Measurements from ENCODE around the gene KPNA4.
"Not testable (repeated sequence)": the region's sequence is repeated elsewhere in the genome, so short reads cannot be mapped to it uniquely, and the experiment has no call there.

KPNA4 gene

DNA sequence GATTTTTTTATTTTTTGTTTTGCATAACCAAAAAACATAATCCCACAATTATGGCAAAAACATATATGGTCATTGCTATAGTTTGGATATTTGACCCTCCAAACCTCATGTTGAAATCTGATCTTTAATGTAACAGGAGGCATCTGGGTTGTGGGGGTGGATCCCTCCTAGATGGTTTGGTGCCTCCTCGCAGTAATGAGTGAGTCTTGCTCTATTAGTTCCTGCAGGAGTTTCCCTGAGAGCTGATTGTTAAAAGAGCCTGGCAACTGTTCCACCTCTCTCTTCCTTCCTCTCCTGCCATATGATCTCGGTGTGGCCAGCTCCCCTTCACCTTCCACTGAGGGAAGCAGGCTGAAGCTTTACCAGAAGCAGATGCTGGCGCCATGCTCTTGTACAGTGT, 82.6 kb downstream of the KPNA4 start:
- DNase-seq = no peak

DNA sequence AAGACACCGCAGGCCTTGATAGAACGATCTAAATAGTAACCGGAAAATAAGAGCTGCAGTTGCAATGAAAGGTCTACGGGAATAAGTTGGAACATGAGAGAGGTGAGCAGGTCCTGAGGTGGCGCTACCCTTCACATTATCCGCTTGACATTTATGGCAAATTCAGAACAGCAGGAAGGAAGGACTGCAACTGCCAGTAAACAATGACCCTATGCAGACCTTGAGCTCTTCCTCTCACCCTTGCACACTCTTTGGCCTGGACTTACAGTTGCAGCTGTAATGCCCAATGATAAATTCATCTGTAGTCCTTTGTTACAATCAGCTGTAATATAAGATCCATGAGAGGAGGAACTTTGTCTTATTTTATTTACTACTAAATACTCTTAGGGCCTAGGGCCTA, 83.5 kb downstream of the KPNA4 start:
- DNase-seq = no peak

DNA sequence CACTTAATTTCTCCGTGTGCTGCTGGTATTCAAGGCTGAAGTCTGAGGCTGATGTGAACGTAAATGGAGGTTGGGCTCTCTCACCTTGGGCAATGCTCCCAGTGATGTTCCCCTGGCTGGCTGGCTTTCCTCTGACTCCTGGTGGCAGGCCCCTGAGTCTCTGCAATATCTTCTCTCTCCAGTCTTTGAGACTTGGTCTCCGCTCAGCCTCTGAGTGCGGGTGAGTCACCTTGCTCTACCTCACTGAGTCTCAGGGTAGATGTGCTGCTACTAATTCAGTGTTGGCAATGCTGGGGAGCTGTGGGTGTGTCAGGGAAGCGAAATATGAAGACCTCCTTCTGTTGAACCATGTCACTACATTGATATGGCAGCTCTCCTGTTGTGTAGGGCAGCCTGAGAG, 84.4 kb downstream of the KPNA4 start:
- DNase-seq = no peak

DNA sequence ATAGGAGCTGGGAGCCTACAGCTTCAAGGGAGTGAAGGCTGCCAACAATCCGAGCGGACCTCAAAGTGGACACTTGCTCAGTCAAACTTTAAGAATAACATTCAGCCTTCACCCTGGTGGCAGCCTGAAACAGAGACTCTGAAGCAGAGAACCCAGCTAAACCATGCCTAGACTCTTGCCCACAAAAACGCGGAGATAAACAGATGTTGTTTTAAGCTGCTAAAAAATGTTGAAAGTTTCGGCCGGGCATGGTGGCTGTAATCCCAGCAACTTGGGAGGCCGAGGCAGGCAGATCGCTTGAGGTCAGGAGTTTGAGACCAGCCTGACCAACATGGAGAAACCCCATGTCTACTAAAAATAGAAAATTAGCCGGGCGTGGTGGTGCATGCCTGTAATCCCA, 86.0 kb downstream of the KPNA4 start:
- no peak for DNase-seq

DNA sequence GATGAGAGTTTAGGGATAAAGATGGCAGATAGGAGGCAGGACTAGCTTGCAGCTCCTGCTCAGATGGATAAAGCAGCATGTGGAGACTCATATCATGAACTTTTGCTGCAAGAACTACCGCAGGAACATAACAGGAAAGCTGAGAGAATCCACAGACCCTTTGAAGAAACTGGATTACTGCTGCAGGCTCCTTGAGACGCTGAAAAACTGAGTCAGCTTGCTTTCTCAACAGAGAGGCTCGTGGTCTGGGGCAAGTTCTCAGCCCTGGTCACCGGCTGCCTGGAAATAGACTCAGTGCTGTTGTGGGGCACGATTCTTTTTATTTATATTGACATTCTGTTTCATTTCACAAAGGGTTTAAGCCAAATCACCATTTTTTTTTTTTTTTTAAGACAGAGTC, 87.0 kb downstream of the KPNA4 start:
- DNase-seq = no peak

DNA sequence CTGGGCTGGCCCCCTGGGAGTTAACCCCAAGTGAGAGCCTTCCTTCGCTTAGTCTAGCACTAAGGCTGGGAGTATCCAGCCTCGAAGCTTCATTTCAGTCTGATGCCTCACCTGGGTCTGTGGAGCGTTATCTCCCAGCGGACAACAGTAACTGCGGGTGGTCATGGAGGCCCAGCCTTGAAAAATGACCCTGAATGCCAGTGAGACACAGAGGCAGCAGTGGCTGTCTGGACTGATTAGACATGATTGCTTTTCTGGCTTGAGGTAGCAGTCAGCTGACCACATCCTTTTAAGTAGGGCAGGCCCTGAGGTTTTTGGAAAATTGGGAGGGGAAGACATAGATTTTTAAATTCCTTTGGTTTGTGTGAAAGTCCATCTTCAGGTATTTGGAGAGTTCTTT, 87.6 kb downstream of the KPNA4 start:
- no peak for DNase-seq

DNA sequence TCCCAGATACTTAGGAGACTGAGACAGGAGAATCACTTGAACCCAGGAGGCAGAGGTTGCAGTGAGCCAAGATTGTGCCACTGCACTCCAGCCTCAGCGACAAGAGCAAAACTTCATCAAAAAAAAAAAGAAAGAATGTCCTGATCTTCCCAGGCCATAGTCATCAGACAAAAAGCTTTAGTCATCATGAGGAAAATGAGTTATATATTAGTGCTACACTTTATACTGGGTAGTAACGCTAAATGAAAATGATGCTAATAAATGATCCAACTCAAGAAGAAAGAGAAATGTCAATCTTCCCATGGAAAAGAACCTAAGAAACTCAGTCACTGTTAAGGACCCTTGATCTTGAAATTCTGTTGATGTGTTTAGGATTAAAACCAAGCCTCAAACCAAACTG, 89.5 kb downstream of the KPNA4 start:
- no peak for DNase-seq

DNA sequence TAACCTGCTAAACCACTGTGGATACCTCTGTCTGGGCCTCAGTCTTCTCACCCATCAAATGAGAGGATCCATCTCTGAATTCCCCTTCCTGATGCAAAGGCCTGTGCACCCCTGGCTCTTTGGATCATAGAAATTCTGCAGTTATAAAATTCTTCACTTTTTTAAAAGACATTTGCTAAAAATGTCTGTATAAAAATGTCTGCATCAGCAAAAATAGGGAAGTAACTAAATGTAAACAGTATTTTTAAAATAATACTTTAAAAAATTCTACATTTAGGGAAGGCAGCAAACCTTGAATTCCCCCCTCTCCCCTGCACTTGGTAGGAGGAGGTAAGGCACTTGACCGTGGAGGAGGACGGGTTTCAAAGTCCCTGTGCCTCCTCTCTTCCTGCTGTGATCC, 90.2 kb downstream of the KPNA4 start:
- DNase-seq = no peak

DNA sequence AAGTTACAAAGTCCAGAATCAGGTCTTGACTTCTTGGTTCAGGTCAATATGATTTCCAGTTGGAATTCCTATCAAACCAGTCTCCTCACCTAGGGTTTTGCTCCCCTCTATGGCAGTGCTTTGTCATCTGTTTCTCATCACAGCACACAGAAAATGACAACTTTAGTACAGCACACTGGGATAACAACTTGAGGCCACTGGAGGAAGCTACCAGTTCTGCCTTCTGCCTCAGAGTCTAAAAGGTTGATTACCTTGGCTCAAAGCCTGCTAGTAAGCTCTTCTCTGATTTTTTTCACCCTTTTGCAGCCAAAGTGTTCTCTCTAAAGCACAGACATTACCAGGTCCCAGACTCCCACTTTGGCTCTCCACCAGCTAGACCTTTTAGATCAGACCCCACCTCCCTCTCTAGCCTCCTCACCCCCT, 90.9 kb downstream of the KPNA4 start:
- DNase-seq = no peak

DNA sequence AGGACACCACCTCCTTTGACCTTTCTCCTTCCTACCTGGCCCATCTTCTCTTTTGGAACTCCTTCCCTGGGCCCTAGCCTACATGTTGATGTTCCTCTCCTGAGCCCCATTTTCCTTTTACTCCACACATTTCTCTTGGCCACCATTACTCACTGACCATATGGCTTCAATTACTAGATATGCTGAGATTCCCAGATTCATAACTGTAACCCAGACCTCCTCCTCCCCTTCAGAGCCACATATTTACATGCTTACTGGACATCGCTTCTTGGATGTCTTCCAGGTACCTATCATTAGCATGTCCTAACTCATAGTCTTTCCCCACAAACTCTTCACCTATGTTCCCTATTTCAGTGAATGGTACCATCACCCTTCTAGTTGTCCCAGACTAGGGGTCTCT, 91.4 kb downstream of the KPNA4 start:
- DNase-seq = no peak

DNA sequence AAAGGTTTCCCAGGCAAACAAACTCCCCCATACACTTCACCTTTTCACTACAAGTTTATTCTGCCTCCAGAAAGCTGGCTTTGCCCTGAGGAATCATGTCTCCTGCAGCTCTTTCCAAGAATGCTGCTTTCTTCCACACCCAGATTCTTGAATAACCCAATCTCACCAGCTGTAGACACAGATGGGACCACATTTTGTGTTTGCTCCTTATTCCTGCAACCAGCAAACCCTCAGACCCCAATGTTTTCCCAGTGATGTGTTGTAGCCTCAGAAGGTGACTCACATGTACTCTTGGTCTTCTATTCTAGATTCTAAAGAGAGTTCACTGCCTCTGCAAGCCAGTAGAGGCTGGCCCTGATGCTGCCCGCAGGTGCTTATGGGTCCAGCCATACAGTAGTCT, 92.2 kb downstream of the KPNA4 start:
- no peak for DNase-seq

DNA sequence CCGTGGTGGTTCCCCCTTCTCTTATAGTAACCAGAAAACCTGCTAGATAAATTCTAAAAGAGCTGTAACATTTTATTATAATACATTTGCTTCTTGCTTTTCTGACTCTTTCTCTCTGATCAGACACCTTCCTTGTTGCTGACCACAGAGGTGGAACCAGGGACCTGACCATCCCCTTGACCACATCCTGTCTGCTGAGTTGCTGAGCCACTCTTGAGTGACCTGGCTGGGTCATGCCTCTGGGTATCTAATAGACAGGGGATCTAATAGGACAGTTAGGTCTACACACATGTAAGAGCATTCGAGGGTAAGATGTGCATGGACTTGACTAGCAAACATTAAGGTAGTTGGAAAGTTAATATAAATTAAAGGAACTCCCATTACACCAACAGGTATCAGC, 93.0 kb downstream of the KPNA4 start:
- DNase-seq = no peak

DNA sequence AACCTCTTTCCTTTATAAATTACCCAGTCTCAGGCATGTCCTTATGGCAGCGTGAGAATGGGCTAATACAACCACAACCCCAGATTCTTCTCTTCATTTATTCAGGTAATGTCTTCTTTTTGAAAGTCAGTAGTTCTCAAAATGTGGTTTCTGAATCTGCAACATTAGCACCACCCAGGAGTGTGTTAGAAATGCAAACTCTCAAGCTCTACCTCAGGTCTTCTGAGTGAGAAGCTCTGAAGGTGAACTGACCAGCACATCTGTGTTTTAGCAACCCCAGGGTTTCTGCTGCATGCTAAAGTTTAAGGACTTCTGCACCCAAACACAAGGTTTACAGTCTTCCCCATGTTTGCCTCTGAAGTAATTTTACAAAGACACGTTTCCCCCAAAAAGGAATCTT, 93.5 kb downstream of the KPNA4 start:
- DNase-seq = no peak

DNA sequence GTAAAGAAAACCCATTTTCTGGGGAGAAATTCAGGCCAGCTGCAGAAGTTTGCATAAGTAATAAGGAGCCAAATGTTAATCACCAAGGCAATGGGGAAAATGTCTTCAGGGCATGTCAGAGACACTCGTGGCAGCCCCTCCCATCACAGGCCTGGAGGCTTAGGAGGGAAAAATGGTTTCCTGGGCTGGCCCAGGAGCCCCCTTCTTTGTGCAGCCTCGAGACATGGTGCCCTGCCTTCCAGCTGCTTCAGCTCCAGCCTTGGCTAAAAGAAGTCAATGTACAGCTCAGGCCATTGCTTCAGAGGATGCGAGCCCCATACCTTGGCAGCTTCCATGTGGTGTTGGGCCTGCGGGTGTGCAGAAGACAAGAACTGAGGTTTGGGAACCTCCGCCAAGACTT, 95.2 kb downstream of the KPNA4 start:
- DNase-seq = no peak

DNA sequence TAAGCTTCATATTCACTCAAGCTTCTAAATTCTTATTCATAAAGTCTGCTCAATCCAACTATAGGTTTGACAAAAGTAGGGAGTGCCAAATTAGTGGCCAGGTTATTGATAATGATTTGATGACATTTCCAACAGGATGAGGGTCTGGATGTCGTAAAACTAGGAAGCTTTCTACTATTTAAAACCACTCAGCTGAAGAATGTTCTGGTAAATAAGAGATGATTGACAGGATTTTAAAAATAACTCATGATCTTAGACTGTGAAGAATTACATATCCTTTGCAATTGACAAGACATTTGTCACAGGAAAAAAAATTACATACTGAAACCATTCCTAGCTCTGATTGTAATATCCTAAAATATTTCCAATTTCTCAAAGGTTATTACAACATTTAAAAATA, 100.4 kb downstream of the KPNA4 start:
- DNase-seq = no peak

DNA sequence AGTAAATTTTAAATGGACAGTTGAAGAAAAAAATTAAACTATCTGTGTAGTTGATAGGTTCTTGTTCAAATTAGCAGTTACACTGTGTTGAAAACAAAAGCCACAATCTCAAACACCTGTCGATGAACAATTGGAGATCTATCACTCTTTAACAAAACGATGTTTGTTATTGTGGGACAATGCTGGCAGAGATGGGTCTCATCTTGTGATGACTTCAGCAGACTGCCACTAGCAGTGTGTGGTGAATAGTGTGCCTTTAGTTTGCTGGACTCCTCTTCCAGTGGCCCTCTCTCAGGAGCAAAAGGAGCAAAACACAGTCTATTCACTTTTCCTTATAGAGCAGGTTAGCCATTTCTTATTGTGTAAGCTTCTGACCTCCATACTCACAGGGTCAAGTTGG, 101.0 kb downstream of the KPNA4 start:
- DNase-seq = no peak

DNA sequence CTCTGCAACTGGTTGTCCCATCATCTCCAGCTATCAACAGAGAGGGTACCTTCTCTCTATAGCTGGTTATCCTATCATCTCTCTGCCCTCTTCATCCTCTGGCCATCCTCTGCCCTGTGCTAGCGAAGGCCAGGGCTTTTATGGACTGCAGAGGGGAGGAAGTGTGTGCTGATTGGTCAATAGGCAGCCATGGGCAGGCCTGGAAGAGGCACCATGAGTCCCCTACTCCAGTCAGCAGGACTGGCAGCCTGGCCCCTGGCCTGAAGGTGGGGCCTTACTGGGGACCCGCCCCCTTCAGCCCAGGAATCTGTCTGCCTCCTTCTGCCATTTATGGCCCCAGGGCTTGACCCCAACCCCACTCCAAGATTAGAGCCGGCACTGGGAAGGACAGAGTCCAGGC, 105.3 kb downstream of the KPNA4 start:
- DNase-seq = no peak

DNA sequence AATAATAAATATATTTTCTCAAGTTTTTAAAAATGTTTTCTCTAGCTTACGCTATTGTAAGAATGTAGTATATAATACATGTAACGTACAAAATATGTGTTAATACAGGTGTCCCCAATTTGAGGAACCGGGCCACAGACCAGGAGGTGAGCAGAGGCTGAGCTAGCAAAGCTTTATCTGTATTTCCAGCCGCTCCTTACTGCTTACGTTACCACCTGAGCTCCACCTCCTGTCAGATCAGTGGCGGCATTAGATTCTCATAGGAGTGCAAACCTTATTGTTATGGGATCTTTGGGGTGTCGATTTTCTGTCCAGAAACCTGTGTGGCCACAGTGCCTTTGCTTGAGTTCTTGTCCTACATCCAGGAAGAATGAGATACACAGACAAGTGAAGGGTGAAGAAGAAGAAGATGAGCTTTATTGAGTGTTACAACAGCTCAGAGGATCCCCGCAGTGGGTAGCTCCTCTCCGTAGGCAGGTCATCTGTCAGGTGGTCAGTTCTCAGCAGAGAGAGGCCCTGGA, 105.9 kb downstream of the KPNA4 start:
- DNase-seq = no peak

DNA sequence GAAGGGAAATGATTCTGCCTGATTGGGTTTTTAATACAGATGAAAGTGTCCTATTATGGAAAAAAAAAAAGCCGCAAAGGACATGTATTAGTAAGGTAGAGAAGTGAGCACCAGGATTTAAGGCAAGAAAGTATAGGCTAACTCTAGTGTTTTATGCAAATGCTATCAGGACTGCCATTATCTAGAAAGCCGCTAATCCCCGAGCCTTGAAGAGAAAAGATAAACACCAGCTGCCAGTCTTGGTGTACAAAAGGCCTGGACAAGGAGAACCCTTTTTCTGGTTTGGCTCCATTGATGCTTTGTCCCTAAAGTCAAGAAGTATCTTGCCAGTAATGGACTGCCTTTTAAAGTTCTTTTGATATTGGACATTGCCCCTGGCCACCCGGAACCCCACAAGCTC, 107.2 kb downstream of the KPNA4 start:
- no peak for DNase-seq

DNA sequence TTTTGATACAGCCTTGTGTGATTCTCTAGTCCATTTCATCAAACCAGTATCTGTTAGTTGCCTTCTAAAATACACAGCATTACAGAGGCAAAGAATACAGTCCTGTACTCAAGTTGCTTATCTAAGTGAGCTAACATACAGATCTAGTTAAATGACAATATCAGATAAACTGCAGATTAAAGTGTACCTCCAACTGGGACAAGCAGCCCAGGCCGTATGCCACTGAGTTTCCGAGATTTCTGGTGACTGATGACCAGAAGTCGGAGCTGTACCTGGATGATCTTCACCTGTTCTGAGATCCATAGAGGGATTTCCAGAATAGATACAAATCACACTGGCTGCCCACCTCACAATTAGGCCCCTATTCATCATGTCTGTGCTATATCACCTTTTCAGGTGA, 109.5 kb downstream of the KPNA4 start:
- DNase-seq = no peak

DNA sequence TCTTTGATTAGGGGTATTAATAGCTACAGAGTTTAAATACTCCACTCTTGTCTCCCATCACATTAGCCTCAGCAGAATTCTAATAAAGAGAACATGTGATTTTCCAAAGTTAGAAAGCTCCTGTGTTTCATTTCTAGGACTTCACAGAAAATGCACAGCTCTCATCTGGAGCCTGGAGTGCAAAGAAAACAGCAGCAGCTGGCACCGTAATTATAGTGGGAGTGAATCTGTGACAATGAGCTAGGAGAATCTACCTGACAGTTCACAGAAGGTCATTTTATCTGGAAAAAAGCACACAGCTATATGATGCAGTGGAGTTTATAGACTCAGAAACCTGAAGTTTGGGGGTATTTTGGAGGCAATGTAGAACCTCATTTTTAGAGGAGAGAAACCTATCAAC, 110.4 kb downstream of the KPNA4 start:
- DNase-seq = no peak

DNA sequence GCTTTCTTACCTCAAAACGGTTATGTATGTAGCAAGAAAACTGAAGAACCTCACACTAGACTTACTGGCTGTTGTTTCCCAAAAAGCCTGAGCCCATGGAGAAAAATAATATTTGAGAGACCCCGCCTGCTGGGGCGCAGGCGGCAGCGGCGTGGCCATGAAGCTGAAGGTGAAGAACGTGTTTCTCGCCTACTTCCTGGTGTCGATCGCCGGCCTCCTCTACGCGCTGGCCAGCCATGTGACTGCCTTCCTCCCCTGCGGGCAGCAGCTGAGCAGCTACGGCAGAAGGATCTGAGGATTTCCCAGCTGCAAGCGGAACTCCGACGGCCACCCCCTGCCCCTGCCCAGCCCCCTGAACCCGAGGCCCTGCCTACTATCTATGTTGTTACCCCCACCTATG, 113.1 kb downstream of the KPNA4 start:
- not testable (repeated sequence) for DNase-seq

DNA sequence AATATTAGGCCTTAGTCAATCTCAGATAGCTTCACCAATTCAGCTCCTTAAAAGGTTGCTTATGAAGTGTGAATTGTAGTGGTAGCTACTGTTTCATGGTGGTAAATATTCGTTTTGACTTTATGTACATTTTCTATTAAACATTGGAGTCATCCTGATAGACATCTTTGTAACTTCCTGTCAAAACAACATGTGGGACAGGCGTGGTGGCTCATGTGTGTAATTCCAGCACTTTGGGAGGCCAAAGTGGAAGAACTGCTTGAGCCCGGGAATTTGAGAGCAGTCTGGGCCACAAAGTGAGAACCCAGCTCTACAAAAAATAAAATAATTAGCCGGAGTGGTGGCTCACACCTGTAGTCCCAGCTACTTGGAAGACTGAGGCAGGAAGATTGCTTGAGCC, 113.8 kb downstream of the KPNA4 start:
- no peak for DNase-seq

DNA sequence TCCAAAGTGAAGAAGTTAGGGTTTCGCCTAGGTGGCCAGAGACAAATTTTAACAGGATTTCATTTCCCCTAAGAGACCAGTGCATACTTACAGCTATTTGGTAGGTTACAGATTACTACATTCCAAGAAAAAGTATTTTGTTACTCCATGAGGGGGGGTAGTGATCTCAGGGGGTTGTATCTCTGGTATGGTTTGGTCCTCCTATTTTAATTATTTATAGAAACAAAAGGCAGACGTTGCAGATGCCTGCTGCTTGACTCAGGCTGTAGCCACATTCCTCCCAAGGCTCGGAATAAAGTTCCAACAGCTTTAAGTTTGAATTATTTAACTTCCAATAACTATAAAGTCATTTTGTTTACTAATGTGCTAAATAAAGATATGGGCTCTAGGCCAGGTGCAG, 114.5 kb downstream of the KPNA4 start:
- DNase-seq = no peak

DNA sequence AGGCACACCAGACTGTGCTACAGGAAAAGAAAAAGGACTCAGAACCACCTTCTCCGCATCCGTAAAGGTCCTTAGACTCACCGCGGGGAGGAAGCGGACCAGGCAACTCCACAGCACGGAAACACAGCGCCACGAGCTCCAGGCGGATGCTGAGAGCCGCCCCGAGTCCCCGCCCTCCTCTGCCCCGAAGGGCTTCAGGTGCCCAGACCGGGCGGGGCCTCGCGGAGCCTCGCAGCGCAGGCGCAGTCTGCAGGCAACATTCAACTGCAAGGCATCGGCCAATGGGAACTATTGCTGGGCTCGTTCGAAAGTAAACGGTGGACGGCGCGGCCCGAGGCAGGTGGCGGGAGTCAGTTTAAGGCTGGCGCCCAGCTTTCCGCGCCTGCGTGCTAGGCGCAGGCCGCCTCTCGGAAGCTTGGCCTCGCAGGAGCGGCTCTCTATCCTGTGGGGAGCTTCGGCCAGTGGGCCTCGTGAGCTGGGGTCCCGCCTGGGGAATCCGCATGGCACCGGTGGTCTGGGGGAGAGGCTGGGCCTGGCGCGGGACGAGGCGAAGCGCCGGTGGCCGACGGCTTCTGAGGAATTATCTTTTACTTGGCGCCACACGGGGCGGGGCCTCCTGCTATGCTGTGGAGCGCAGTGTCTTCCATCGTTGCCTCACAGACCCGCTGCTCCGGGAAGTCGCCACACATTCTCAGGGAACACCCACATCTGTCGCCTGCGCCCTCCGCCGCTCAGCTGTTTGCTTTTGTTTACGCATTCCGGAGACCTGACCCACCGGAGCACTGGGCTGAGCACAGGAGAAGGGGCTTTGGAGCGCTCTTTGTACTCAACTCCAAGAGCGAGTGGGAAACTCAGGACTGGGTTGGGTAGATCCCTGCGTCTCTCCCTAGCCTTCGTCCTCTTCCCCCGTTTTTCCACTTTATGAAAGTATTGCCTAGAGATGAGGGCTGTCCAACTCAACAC, 115.5 kb downstream of the KPNA4 start, which contains the start of gene TRIM59:
TRIM59 (minus strand) TSS at position 151 of the 963 bp plus-strand sequence. CDS start 10,603 bp downstream, outside the sequence.
- peak; percentile 98 for DNase-seq
